Measurements from ENCODE around the gene LGALS1. TPM values are rescaled to one million over a fixed set of nuclear protein-coding genes. Genes with fewer than 3 reads are reported as not detected.
"Not testable (repeated sequence)": the region's sequence is repeated elsewhere in the genome, so short reads cannot be mapped to it uniquely, and the experiment has no call there.

Gene LGALS1
- total and polyA plus RNA-seq, 7 experiments from 2014 or later, result 22.9 to 969 (median 30.5) TPM

DNA sequence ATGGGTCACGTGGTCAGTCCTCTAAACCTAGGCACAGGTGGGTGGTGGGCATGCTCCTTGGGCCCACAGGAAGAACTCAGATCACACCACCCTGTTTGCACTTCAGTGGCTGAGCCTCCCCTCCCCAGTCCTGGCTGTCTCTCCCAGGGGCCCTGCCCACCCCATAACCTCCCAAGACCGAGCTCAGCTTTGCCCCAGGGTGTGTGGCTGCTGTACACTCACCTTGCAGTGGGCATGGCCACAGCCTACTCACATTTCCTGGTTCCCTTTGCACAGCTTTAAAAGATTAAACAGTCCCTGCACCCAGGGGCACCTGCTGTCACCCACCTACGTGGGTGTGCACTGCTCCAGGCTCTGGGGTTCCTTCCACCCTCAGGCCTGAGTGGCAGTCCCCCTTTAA, 35.2 kb downstream of the LGALS1 start:
- H3K4me1 Mint-ChIP-seq, result no peaks in the 10 kb centered on the region
- no peaks in the 10 kb centered on the region for H3K27me3 ChIP-seq (ENCODE audit: control insufficient read depth in 2 of 2, insufficient read depth in 2 of 2, low read length in 2 of 2)
- H3K27ac ChIP-seq (ENCODE audit: low read depth, low read length), result no peak overlapping the region
- no peaks in the 10 kb centered on the region for H3K4me1 ChIP-seq (ENCODE audit: control insufficient read depth in 2 of 2, insufficient read depth in 2 of 2, low read length in 2 of 2)
- DNase-seq (no peak), ATAC-seq (no peak)
- intact Hi-C loops (cut with micrococcal nuclease), result no loop called here
- POLR2A ChIA-PET, result no interaction called here
- H3K4me3 Mint-ChIP-seq, result no peak overlapping the region
- H3K4me3 ChIP-seq (ENCODE audit: low read length), result no peak overlapping the region
- H3K27me3 Mint-ChIP-seq, result no peaks in the 10 kb centered on the region
- H3K27ac Mint-ChIP-seq, result no peak overlapping the region
- peaks cover 0 to 12% (median 2%) of the 10 kb centered on the region in 5 donors for H3K36me3 Mint-ChIP-seq
- H3K36me3 ChIP-seq (ENCODE audit: control insufficient read depth in 2 of 3, insufficient read depth in 3 of 3, low read length in 3 of 3), result peaks cover 0 to 11% (median 0%) of the 10 kb centered on the region in 3 experiments
- CTCF ChIA-PET, result no interaction called here
- no peaks in the 10 kb centered on the region for H3K9me3 Mint-ChIP-seq
- H3K9me3 ChIP-seq (ENCODE audit: control insufficient read depth in 2 of 3, low read length in 3 of 3), result no peaks in the 10 kb centered on the region

DNA sequence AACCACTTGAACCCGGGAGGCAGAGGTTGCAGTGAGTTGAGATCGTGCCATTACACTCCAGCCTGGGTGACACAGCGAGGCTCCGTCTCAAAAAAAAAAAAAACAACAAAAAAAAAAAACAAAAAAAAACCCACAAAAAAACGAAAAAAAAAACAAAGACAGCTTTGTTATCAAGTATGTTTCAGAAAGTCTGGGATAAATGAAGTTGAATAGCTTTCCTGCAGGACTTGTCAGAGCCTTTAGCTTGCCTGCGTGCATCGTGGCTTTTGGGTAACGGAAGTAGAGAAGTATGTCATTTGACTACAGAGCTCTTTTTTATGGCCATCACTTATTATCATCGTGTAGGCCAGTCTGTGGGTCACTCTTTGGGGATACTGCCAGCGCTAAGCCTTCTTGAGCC, 36.1 kb downstream of the LGALS1 start:
- no peak overlapping the region for H3K27ac ChIP-seq (ENCODE audit: low read depth, low read length)
- Mint-ChIP-seq H3K4me1 (no peaks in the 10 kb centered on the region), H3K4me3 (no peak overlapping the region), H3K27ac (no peak overlapping the region), H3K9me3 (no peaks in the 10 kb centered on the region), H3K27me3 (no peaks in the 10 kb centered on the region), H3K36me3 (peaks cover 0 to 7% (median under 1%) of the 10 kb centered on the region in 5 donors)
- H3K27me3 ChIP-seq (ENCODE audit: control insufficient read depth in 2 of 2, insufficient read depth in 2 of 2, low read length in 2 of 2), result no peaks in the 10 kb centered on the region
- ChIA-PET POLR2A (interaction anchor here (0.7 kb wide), 1 partner anchor 8 kb away, joined by 3 read pairs; no protein-coding TSS in a partner anchor), CTCF (interaction anchor here (0.8 kb wide), 1 partner anchor 153 kb away, joined by 3 read pairs; no protein-coding TSS in a partner anchor)
- peaks cover 0 to 7% (median 0%) of the 10 kb centered on the region in 3 experiments for H3K36me3 ChIP-seq (ENCODE audit: control insufficient read depth in 2 of 3, insufficient read depth in 3 of 3, low read length in 3 of 3)
- no peaks in the 10 kb centered on the region for H3K9me3 ChIP-seq (ENCODE audit: control insufficient read depth in 2 of 3, low read length in 3 of 3)
- ATAC-seq, result no peak
- intact Hi-C loops (cut with micrococcal nuclease), result no loop called here
- H3K4me1 ChIP-seq (ENCODE audit: control insufficient read depth in 2 of 2, insufficient read depth in 2 of 2, low read length in 2 of 2), result no peaks in the 10 kb centered on the region
- H3K4me3 ChIP-seq (ENCODE audit: low read length), result no peak overlapping the region
- no peak for DNase-seq

DNA sequence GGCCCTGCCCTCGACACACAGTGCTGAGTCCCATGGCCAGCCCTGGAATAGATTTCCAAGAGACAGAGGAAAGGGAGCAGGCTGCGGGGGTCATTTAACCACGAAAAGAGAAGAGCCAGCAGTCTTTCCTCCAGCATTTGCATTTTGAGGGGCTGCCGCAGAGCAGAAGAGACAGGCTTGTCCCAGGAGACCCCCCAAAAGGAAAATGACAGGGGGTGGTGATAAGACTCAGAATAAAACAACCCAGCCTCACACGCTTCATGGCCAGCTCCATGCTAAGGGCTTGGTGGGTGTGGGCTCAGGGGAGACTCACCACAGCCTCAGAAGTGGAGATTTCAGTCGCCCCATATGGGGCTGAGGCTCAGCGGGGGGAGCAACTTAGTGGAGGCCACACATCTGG, 38.3 kb downstream of the LGALS1 start:
- Mint-ChIP-seq H3K9me3 (no peaks in the 10 kb centered on the region), H3K4me3 (no peak overlapping the region), H3K27me3 (no peaks in the 10 kb centered on the region), H3K4me1 (no peaks in the 10 kb centered on the region), H3K27ac (no peak overlapping the region), H3K36me3 (peaks cover 0 to 15% (median 7%) of the 10 kb centered on the region in 5 donors)
- no peak overlapping the region for H3K4me3 ChIP-seq (ENCODE audit: low read length)
- H3K9me3 ChIP-seq (ENCODE audit: control insufficient read depth in 2 of 3, low read length in 3 of 3), result no peaks in the 10 kb centered on the region
- H3K4me1 ChIP-seq (ENCODE audit: control insufficient read depth in 2 of 2, insufficient read depth in 2 of 2, low read length in 2 of 2), result no peaks in the 10 kb centered on the region
- no peak for ATAC-seq
- H3K27me3 ChIP-seq (ENCODE audit: control insufficient read depth in 2 of 2, insufficient read depth in 2 of 2, low read length in 2 of 2), result no peaks in the 10 kb centered on the region
- H3K27ac ChIP-seq (ENCODE audit: low read depth, low read length), result no peak overlapping the region
- intact Hi-C loops (cut with micrococcal nuclease), result no loop called here
- ChIA-PET CTCF (interaction anchor here (0.6 kb wide), 1 partner anchor 83 kb away, joined by 3 read pairs; no protein-coding TSS in a partner anchor), POLR2A (no interaction called here)
- no peak for DNase-seq
- H3K36me3 ChIP-seq (ENCODE audit: control insufficient read depth in 2 of 3, insufficient read depth in 3 of 3, low read length in 3 of 3), result peaks cover 0 to 7% (median 0%) of the 10 kb centered on the region in 3 experiments

DNA sequence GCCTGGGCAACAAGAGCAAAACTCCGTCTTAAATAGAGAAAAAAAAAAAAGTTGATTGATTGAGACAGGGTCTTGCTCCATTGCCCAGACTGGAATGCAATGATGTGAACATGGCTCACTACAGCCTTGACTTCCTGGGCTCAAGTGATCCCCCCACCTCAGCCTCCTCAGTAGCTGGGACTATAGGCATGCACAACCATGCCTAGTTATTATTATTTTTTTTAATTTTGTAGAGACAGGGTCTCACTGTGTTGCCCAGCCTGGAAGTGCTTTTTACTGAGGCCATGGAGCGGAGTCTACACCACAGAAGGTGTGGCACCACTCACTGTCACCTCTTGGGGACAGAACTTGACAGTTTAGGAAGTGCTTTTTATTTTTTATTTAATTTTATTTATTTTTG, 39.2 kb downstream of the LGALS1 start:
- ChIA-PET CTCF (no interaction called here), POLR2A (interaction anchor here (0.6 kb wide), 1 partner anchor 21 kb away, joined by 3 read pairs; no protein-coding TSS in a partner anchor)
- Histone ChIP-seq H3K4me3 (ENCODE audit: low read length) (no peak overlapping the region), H3K4me1 (ENCODE audit: control insufficient read depth in 2 of 2, insufficient read depth in 2 of 2, low read length in 2 of 2) (no peaks in the 10 kb centered on the region), H3K9me3 (ENCODE audit: control insufficient read depth in 2 of 3, low read length in 3 of 3) (no peaks in the 10 kb centered on the region), H3K36me3 (ENCODE audit: control insufficient read depth in 2 of 3, insufficient read depth in 3 of 3, low read length in 3 of 3) (peaks cover 0 to 7% (median 0%) of the 10 kb centered on the region in 3 experiments), H3K27ac (ENCODE audit: low read depth, low read length) (no peak overlapping the region), H3K27me3 (ENCODE audit: control insufficient read depth in 2 of 2, insufficient read depth in 2 of 2, low read length in 2 of 2) (no peaks in the 10 kb centered on the region)
- Mint-ChIP-seq H3K4me3 (no peak overlapping the region), H3K36me3 (peaks cover 0 to 15% (median 7%) of the 10 kb centered on the region in 5 donors), H3K9me3 (no peaks in the 10 kb centered on the region), H3K27me3 (no peaks in the 10 kb centered on the region), H3K27ac (no peak overlapping the region), H3K4me1 (peaks cover 0 to under 1% (median 0%) of the 10 kb centered on the region in 7 donors)
- intact Hi-C loops (cut with micrococcal nuclease), result no loop called here
- DNase-seq, result no peak
- ATAC-seq, result no peak

DNA sequence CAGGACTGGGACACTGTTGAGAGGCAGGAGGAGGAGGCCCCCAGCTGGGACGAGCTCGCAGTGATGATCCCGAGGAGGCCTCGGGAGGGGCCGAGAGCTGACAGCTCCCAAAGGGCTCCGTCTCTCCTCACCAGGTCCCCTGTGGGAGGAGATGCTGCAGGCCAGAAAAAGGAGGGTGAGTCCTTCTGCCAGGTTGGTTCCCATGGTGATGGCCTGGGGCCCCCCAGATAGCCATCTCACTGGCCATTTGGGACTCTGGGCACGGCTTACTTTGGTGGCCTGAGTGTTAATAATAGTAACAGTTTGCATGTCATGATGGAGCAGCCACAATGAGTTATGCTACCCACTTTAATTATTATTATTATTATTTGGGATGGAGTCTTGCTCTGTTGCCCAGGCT, 40.3 kb downstream of the LGALS1 start:
- ChIA-PET POLR2A (interaction anchor here (0.6 kb wide), 1 partner anchor 1179 kb away, joined by 4 read pairs; no protein-coding TSS in a partner anchor), CTCF (no interaction called here)
- ATAC-seq, result no peak
- H3K27ac ChIP-seq (ENCODE audit: low read depth, low read length), result no peak overlapping the region
- Mint-ChIP-seq H3K4me3 (no peak overlapping the region), H3K9me3 (no peaks in the 10 kb centered on the region), H3K4me1 (peaks cover 0 to 2% (median 0%) of the 10 kb centered on the region in 7 donors), H3K36me3 (peaks cover 0 to 15% (median 7%) of the 10 kb centered on the region in 5 donors), H3K27me3 (no peaks in the 10 kb centered on the region), H3K27ac (no peak overlapping the region)
- H3K4me3 ChIP-seq (ENCODE audit: low read length), result no peak overlapping the region
- no peaks in the 10 kb centered on the region for H3K4me1 ChIP-seq (ENCODE audit: control insufficient read depth in 2 of 2, insufficient read depth in 2 of 2, low read length in 2 of 2)
- intact Hi-C loops (cut with micrococcal nuclease), result no loop called here
- no peak for DNase-seq
- no peaks in the 10 kb centered on the region for H3K27me3 ChIP-seq (ENCODE audit: control insufficient read depth in 2 of 2, insufficient read depth in 2 of 2, low read length in 2 of 2)
- peaks cover 0 to 1% (median 0%) of the 10 kb centered on the region in 3 experiments for H3K36me3 ChIP-seq (ENCODE audit: control insufficient read depth in 2 of 3, insufficient read depth in 3 of 3, low read length in 3 of 3)
- no peaks in the 10 kb centered on the region for H3K9me3 ChIP-seq (ENCODE audit: control insufficient read depth in 2 of 3, low read length in 3 of 3)

DNA sequence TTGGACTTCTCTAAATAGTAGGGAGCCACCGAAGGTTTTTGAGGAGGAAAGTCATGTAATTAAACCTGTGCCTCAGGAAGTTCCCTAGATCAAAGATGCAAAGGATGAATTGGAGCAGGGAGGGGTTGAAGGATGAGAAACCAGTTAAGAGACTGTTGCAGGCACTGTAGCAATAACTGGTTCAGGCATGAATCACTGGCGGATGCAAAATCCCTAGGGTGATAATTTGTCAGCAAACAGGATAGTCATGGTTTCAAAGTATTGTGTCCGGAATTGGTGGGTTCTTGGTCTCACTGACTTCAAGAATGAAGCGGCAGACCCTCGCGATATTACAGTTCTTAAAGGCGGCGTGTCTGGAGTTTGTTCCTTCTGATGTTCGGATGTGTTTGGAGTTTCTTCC, 41.3 kb downstream of the LGALS1 start:
- H3K4me3 Mint-ChIP-seq, result no peak overlapping the region
- Histone ChIP-seq H3K4me1 (ENCODE audit: control insufficient read depth in 2 of 2, insufficient read depth in 2 of 2, low read length in 2 of 2) (no peaks in the 10 kb centered on the region), H3K27ac (ENCODE audit: low read depth, low read length) (no peak overlapping the region), H3K27me3 (ENCODE audit: control insufficient read depth in 2 of 2, insufficient read depth in 2 of 2, low read length in 2 of 2) (no peaks in the 10 kb centered on the region), H3K9me3 (ENCODE audit: control insufficient read depth in 2 of 3, low read length in 3 of 3) (no peaks in the 10 kb centered on the region), H3K36me3 (ENCODE audit: control insufficient read depth in 2 of 3, insufficient read depth in 3 of 3, low read length in 3 of 3) (no peaks in the 10 kb centered on the region), H3K4me3 (ENCODE audit: low read length) (no peak overlapping the region)
- no peak overlapping the region for H3K27ac Mint-ChIP-seq
- POLR2A ChIA-PET, result no interaction called here
- ATAC-seq (no peak), DNase-seq (no peak)
- no peaks in the 10 kb centered on the region for H3K27me3 Mint-ChIP-seq
- intact Hi-C loops (cut with micrococcal nuclease), result no loop called here
- CTCF ChIA-PET, result no interaction called here
- peaks cover 0 to 2% (median 0%) of the 10 kb centered on the region in 7 donors for H3K4me1 Mint-ChIP-seq
- peaks cover 0 to 15% (median 7%) of the 10 kb centered on the region in 5 donors for H3K36me3 Mint-ChIP-seq
- no peaks in the 10 kb centered on the region for H3K9me3 Mint-ChIP-seq

DNA sequence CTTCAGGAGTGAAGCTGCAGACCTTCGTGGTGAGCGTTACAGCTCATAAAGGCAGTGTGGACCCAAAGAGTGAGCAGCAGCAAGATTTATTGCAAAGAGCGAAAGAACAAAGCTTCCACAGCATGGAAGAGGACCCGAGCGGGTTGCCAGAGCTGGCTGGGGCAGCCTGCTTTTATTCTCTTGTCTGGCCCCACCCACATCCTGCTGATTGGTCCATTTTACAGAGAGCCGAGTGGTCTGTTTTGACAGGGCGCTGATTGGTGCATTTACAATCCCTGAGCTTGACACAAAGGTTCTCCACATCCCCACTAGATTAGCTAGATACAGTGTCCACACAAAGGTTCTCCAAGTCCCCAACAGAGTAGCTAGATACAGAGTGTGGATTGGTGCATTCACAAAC, 41.8 kb downstream of the LGALS1 start:
- H3K27me3 ChIP-seq (ENCODE audit: control insufficient read depth in 2 of 2, insufficient read depth in 2 of 2, low read length in 2 of 2); POLR2A ChIA-PET; H3K27me3 Mint-ChIP-seq; H3K27ac ChIP-seq (ENCODE audit: low read depth, low read length); H3K27ac Mint-ChIP-seq; DNase-seq; H3K4me1 Mint-ChIP-seq; CTCF ChIA-PET; H3K36me3 ChIP-seq (ENCODE audit: control insufficient read depth in 2 of 3, insufficient read depth in 3 of 3, low read length in 3 of 3); H3K4me3 Mint-ChIP-seq; H3K4me1 ChIP-seq (ENCODE audit: control insufficient read depth in 2 of 2, insufficient read depth in 2 of 2, low read length in 2 of 2); H3K4me3 ChIP-seq (ENCODE audit: low read length); intact Hi-C loops (cut with micrococcal nuclease); H3K9me3 ChIP-seq (ENCODE audit: control insufficient read depth in 2 of 3, low read length in 3 of 3); ATAC-seq; H3K9me3 Mint-ChIP-seq: not testable (repeated sequence)
- peaks cover 0 to 15% (median 7%) of the 10 kb centered on the region in 5 donors for H3K36me3 Mint-ChIP-seq

Data from naive thymus-derived CD4-positive, alpha-beta T cell (primary cell).